Endothelial cell of umbilical vein (primary cell): Measurements from ENCODE around the gene MAU2. TPM values are rescaled to one million over a fixed set of nuclear protein-coding genes. Genes with fewer than 3 reads are reported as not detected.

Experiments used
- BruUV-seq: library from RNA; stranded (reverse); fragments of 400-500 nt; replicated peaks from 2 replicates; lab custom pipeline; 2021; lab: Mats Ljungman, UMichigan
- CTCF ChIA-PET: fragments of 300-600, 350-600 bp; sonication (Branson Sonifier 250); formaldehyde crosslinking; loops from one replicate; lab custom pipeline; 2021; ENCODE audit warnings: antibody characterized with exemption, inconsistent platforms; lab: Charles Lee
- POLR2A ChIA-PET: fragments of 300-600, 350-600 bp; sonication (Branson Sonifier 250); formaldehyde crosslinking; loops from one replicate; lab custom pipeline; 2021; ENCODE audit warnings: antibody characterized with exemption, inconsistent platforms; lab: Charles Lee
- DNase-seq: peaks from one replicate; pipeline ENCODE4 v3.0.0-alpha.2; 2011; ENCODE audit warnings: low read depth, low spot score
- FAIRE-seq: peaks from 2 replicates; lab custom pipeline; 2011; peaks lifted over from hg19 to GRCh38; lab: Jason Lieb, UNC
- H2AFZ ChIP-seq: 2 replicates; pipeline ENCODE4 v1.6.0; 2012; ENCODE audit warnings: low read depth, low read length, control low read depth, inconsistent platforms
- H3K27ac ChIP-seq: 2 replicates; pipeline ENCODE4 v1.5.1; 2011; ENCODE audit warnings: low read depth, mild to moderate bottlenecking, control low read depth, low read length, moderate library complexity; ENCODE audit not compliant: insufficient read depth
- H3K27me3 ChIP-seq, 2 experiments: 2 replicates each; pipeline versions ENCODE4 v1.6.0 to v1.6.1; 2011; ENCODE audit warnings: low read length in 2 of 2, mixed read lengths in 1 of 2; ENCODE audit not compliant: control insufficient read depth in 2 of 2, insufficient read depth in 2 of 2
- H3K36me3 ChIP-seq, 2 experiments: 2 replicates in 1 of 2; 3 replicates in 1 of 2; pipeline ENCODE4 v1.5.1; 2011; ENCODE audit warnings: low read length in 2 of 2, mild to moderate bottlenecking in 1 of 2, moderate library complexity in 1 of 2; ENCODE audit not compliant: control insufficient read depth in 2 of 2, insufficient read depth in 2 of 2; ENCODE audit errors: extremely low read depth in 1 of 2
- H3K4me1 ChIP-seq: 3 replicates; pipeline ENCODE4 v1.5.1; 2011; ENCODE audit warnings: mild to moderate bottlenecking, low read length; ENCODE audit not compliant: control insufficient read depth, insufficient read depth; ENCODE audit errors: extremely low read depth
- H3K4me2 ChIP-seq: 2 replicates; pipeline ENCODE4 v1.6.1; 2011; ENCODE audit warnings: low read length, control low read depth, mixed read lengths; ENCODE audit not compliant: insufficient read depth
- H3K4me3 ChIP-seq, 3 experiments: fragments of 200-600 bp in 1 of 3; sonication (generic), shearing (Covaris generic) in 1 of 3; replicated peaks in 1 of 3; 2 replicates each; pipeline ENCODE4 v1.5.1; 2011 to 2016; ENCODE audit warnings: control low read depth in 3 of 3, low read length in 3 of 3, mild to moderate bottlenecking in 2 of 3, inconsistent platforms in 1 of 3, low read depth in 1 of 3, moderate library complexity in 1 of 3; ENCODE audit not compliant: insufficient read depth in 1 of 3
- H3K79me2 ChIP-seq: 2 replicates; pipeline ENCODE4 v1.6.0; 2012; ENCODE audit warnings: low read length, inconsistent platforms; ENCODE audit not compliant: control insufficient read depth, insufficient read depth
- H3K9ac ChIP-seq: replicated peaks from 2 replicates; pipeline ENCODE3; 2011; ENCODE audit warnings: low read length, control low read depth; ENCODE audit not compliant: insufficient read depth; ENCODE audit errors: extremely low read depth
- H3K9me1 ChIP-seq: replicated peaks from 3 replicates; pipeline ENCODE4 v1.6.0; 2011; ENCODE audit warnings: mild to moderate bottlenecking, low read length; ENCODE audit not compliant: control insufficient read depth, insufficient read depth; ENCODE audit errors: extremely low read depth
- H3K9me3 ChIP-seq: replicated peaks from 2 replicates; pipeline ENCODE4 v1.5.1; 2012; ENCODE audit warnings: low read length, inconsistent platforms; ENCODE audit not compliant: control insufficient read depth, insufficient read depth
- H4K20me1 ChIP-seq: replicated peaks from 2 replicates; pipeline ENCODE3; 2011; ENCODE audit warnings: mild to moderate bottlenecking, low read length; ENCODE audit not compliant: control insufficient read depth, insufficient read depth; ENCODE audit errors: extremely low read depth
- CTCF ChIP-seq, 2 donors: IDR thresholded peaks; 1 replicate in 1 of 2; 2 replicates in 1 of 2; pipeline ENCODE4 v1.5.1; 2011; ENCODE audit warnings: low read length in 2 of 2, mild to moderate bottlenecking in 2 of 2, moderate library complexity in 2 of 2, control low read depth in 1 of 2, inconsistent platforms in 1 of 2, low read depth in 1 of 2; ENCODE audit not compliant: insufficient read depth in 1 of 2; ENCODE audit errors: extremely low read depth in 1 of 2
- EZH2 ChIP-seq: IDR thresholded peaks from 2 replicates; pipeline ENCODE4 v1.6.1; 2012; ENCODE audit warnings: borderline replicate concordance, low read depth, mild to moderate bottlenecking, moderate library complexity, low read length, inconsistent platforms; ENCODE audit not compliant: severe bottlenecking
- FOS ChIP-seq: IDR thresholded peaks from 2 replicates; pipeline ENCODE4 v1.6.1; 2011; ENCODE audit warnings: mild to moderate bottlenecking, low read length, moderate library complexity, borderline replicate concordance; ENCODE audit not compliant: insufficient read depth
- GATA2 ChIP-seq: IDR thresholded peaks from 2 replicates; pipeline ENCODE4 v1.7.0; 2011; ENCODE audit warnings: low read depth, mild to moderate bottlenecking, moderate library complexity, mixed read lengths, low read length; ENCODE audit not compliant: insufficient read length, insufficient read depth
- JUN ChIP-seq: IDR thresholded peaks from 2 replicates; pipeline ENCODE4 v1.6.1; 2011; ENCODE audit warnings: borderline replicate concordance, low read depth; ENCODE audit not compliant: insufficient read length, insufficient read depth
- MAX ChIP-seq: IDR thresholded peaks from 2 replicates; pipeline ENCODE4 v1.6.1; 2011; ENCODE audit not compliant: insufficient read depth, insufficient read length
- MYC ChIP-seq: IDR thresholded peaks from one replicate; pipeline ENCODE4 v1.6.1; 2011; ENCODE audit warnings: mild to moderate bottlenecking, low read depth, low read length
- POLR2A ChIP-seq: IDR thresholded peaks from 2 replicates; pipeline ENCODE4 v1.6.1; 2012; ENCODE audit warnings: low read depth, mild to moderate bottlenecking, control low read depth, low read length
- POLR2AphosphoS5 ChIP-seq: IDR thresholded peaks from 2 replicates; pipeline ENCODE4 v1.6.1; 2012; ENCODE audit warnings: low read depth, mild to moderate bottlenecking, control low read depth, low read length, moderate library complexity; ENCODE audit not compliant: insufficient read depth
- dilution Hi-C: fragments of 300-500 bp; cut with MboI; formaldehyde crosslinking; loops from one replicate; pipeline ENCODE4 v1.15.0; 2019; ENCODE audit warnings: low sequenced_read_pairs; ENCODE audit not compliant: extremely low pct_ligation_motif_present
- intact Hi-C: fragments of 100-400 bp; cut with micrococcal nuclease; formaldehyde crosslinking; loops from one replicate; pipeline ENCODE4 v1.10.0; 2022
- polyA plus RNA-seq, 4 experiments: library from polyadenylated mRNA; depleted of rRNA in 3 of 4; stranded (reverse) in 3 of 4; unstranded in 1 of 4; fragments of >200 nt; gene quantifications; 2 replicates each; pipeline versions ENCODE4 v1.2.1 to v1.2.3, GENCODE V29; 2011 to 2012; ENCODE audit warnings: missing spikeins in 1 of 4
- total RNA-seq: library from RNA; stranded (reverse); gene quantifications from 2 replicates; pipeline ENCODE4 v1.2.3, GENCODE V29; 2021

The MAU2 gene
- total and polyA plus RNA-seq, 2 donors (not counting 3 experiments of a cell fraction or from before 2014, with no cell fraction given) = 36.9 to 70.0 TPM

GRCh38 chr19:19352823-19353222 is 32.2 kb downstream of the MAU2 start:
- TF ChIP-seq EZH2 (no peak), MYC (no peak), POLR2A (no peak), POLR2AphosphoS5 (no peak), CTCF (IDR thresholded peaks at IDR 0.05; ENCODE audit: extremely low read depth in 1 of 2, insufficient read depth in 1 of 2, low read depth in 1 of 2, low read length in 2 of 2) (no peak), MAX (no peak), GATA2 (no peak), FOS (no peak), JUN (no peak)
- no peak overlapping the region for H3K9ac ChIP-seq
- no TSS peak for BruUV-seq

More at GRCh38 chr19:19352823-19353222, 32.2 kb downstream of the MAU2 start:
- H3K4me3 ChIP-seq = no peak overlapping the region
- peaks cover 5 to 59% of the 10 kb centered on the region in 2 experiments for H3K36me3 ChIP-seq
- H3K9me1 ChIP-seq = no peaks in the 10 kb centered on the region
- H3K79me2 ChIP-seq = no peaks in the 10 kb centered on the region
- H3K4me2 ChIP-seq = no peak overlapping the region
- no peak for DNase-seq
- POLR2A ChIA-PET = no interaction called here
- H3K4me1 ChIP-seq = no peaks in the 10 kb centered on the region
- H3K27ac ChIP-seq = no peak overlapping the region
- intact Hi-C loops (no loop called here), dilution Hi-C loops (no loop called here)
- no peaks in the 10 kb centered on the region for H4K20me1 ChIP-seq
- no peaks in the 10 kb centered on the region for H3K27me3 ChIP-seq
- no peaks in the 10 kb centered on the region for H3K9me3 ChIP-seq
- H2AFZ ChIP-seq = no peak overlapping the region
- FAIRE-seq = no peak
- CTCF ChIA-PET = interaction anchor here (8.4 kb wide), 1 partner anchor 10 kb away, joined by 51 read pairs; no protein-coding TSS in a partner anchor
